ENCODE measurements around the gene MTIF2. TPM values are rescaled to one million over a fixed set of nuclear protein-coding genes. Genes with fewer than 3 reads are reported as not detected.

MTIF2 gene
- polyA plus RNA-seq, 2 of the 4 experiments (the other 2 are of a cell fraction), result 47.2 to 91.6 TPM

DNA sequence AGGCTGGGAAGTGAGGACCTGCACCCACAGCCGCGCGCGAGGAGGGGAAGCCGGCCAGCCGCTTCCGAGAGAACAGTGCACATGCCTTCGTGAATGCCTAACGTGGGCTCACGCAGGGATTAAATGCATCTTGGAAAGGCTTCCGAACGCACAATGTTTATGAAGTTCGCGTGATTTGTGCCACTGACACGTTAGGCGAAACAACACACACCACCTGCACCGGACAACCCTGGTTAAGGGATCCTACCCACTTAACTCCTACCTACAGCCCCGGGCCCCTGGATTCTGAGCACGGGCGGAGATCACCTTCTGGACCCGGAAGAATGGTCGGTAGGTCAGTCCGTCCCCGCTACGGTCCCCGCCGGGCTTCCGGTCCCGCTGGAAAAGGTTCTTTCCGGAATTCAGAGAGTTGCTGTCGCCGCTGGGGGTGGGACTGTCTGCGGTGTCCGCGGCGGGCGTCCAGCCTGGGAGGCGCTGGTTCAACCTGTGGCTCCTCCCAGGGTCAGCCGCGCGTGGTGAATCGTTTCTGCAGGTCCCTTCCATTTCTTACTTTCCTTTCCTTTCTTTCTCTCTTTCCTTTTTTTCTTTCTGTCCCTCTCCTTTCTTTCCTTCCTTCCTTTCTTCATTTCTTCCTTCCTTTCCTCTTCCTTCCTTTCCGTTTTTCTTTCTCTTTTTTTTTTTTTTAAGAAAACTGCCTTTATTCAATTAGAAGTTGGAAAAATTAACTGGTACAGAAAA, at the start of gene MTIF2 (continued):
- peak; percentile 96 for TF ChIP-seq MAX (IDR thresholded peaks at IDR 0.05)
- peak; percentile 72 for TF ChIP-seq E2F6 (IDR thresholded peaks at IDR 0.05; ENCODE audit: borderline replicate concordance, low read depth)
- no peak for TF ChIP-seq CBX8 (IDR thresholded peaks at IDR 0.05)
- TF ChIP-seq BHLHE40 (IDR thresholded peaks at IDR 0.05; ENCODE audit: low read depth, low read length), result no peak
- TF ChIP-seq RCOR1 (IDR thresholded peaks at IDR 0.05; ENCODE audit: low read depth, low read length), result no peak
- no peak for TF ChIP-seq HDAC2 (IDR thresholded peaks at IDR 0.05)
- TF ChIP-seq HEYL (CRISPR knock-in tag; IDR thresholded peaks at IDR 0.05), result no peak
- TF ChIP-seq GATA3 (IDR thresholded peaks at IDR 0.05; ENCODE audit: borderline replicate concordance), result peak; percentile 51; the same call in 1 of the 2 replicates

DNA sequence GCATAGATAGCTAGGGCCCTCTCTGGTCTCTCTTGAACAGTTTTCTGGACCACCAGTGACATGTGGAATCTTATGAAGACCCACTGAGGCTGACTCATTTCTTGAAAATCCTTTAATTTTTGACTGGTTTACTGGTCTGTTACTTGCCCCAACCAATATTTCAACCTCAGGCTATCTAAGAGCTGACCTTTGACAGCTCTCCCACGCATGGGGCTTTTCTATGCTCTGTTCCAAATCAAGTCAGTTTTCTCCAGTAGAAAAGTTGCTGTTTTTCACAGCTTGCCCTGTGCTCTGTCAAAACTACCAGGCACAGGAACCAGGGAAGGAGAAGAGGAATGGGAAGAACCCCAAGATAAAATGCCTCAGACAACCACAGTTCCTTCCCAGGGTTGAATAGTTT, 46.0 kb upstream of the MTIF2 start:
- no peak for DNase-seq (ENCODE audit: low read depth in 1 of 2, low spot score in 1 of 2)
- no peak for FAIRE-seq
- CTCF ChIA-PET, result interaction anchor here (1.0 kb wide), 1 partner anchor 76 kb away, joined by 3 read pairs; no protein-coding TSS in a partner anchor
- no peak for ATAC-seq
- Histone ChIP-seq H3K4me3 (no peak overlapping the region), H3K9me3 (no peaks in the 10 kb centered on the region), H3K4me2 (no peak overlapping the region), H3K27ac (no peak overlapping the region), H3K4me1 (peaks cover 5% of the 10 kb centered on the region)
- 96% methylated on average over 1 of the region's 1 CpG for WGBS (ENCODE audit: missing lambda C conversion rate)
- POLR2A ChIA-PET, result no interaction called here
- TF ChIP-seq SMC3 (IDR thresholded peaks at IDR 0.05) (no peak), HMGXB4 (CRISPR knock-in tag; IDR thresholded peaks at IDR 0.05; ENCODE audit: borderline replicate concordance) (no peak), EHMT2 (IDR thresholded peaks at IDR 0.05; ENCODE audit: low read depth) (no peak), MAFK (IDR thresholded peaks at IDR 0.05; ENCODE audit: partially characterized antibody) (no peak), PHF8 (IDR thresholded peaks at IDR 0.05; ENCODE audit: borderline replicate concordance, low read depth) (no peak), RNF2 (IDR thresholded peaks at IDR 0.05; ENCODE audit: borderline replicate concordance, low read depth) (no peak), NR3C1 (IDR thresholded peaks at IDR 0.05) (no peak), HOXA7 (CRISPR knock-in tag; IDR thresholded peaks at IDR 0.05) (no peak), E2F6 (IDR thresholded peaks at IDR 0.05; ENCODE audit: borderline replicate concordance, low read depth) (no peak), EP300 (IDR thresholded peaks at IDR 0.05) (no peak), ZNF302 (CRISPR knock-in tag; IDR thresholded peaks at IDR 0.05) (no peak), RAD21 (conservative IDR thresholded peaks at IDR 0.05 in 1 of 2, IDR thresholded peaks at IDR 0.05 in 1 of 2) (no peak), HOXB5 (CRISPR knock-in tag; IDR thresholded peaks at IDR 0.05) (no peak), KDM5A (IDR thresholded peaks at IDR 0.05) (no peak), ZFP36 (IDR thresholded peaks at IDR 0.05; ENCODE audit: borderline replicate concordance, partially characterized antibody) (no peak), RFX5 (IDR thresholded peaks at IDR 0.05) (no peak)
